ENCODE measurements around the gene PARP15.
"Not testable (repeated sequence)": the region's sequence is repeated elsewhere in the genome, so short reads cannot be mapped to it uniquely, and the experiment has no call there.

Gene PARP15

DNA sequence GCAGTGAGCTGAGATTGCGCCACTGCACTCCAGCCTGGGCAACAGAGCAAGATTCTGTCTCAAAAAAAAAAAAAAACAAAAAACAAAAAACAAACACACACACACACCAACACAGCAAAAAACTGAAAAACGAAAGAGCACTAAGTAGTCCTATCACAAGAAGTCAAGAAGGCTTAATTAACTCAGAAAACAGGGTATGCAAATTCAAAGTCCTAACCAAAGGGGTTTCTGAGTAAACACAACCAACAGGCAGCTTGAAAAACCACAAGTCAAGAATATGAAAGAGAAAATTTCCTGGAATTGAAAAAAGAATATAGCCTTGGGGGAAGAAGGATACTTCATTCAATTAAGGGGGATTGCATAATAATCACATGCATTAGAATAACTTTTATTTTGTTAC is 65.5 kb downstream of the PARP15 start:
- no peak for FAIRE-seq
- DNase-seq (ENCODE audit: insufficient read length, low spot score) = no peak
- no peak for TF ChIP-seq SPI1 (IDR thresholded peaks at IDR 0.05; ENCODE audit: low read depth, low read length)
- no peak for TF ChIP-seq PAX5 (IDR thresholded peaks at IDR 0.05; ENCODE audit: insufficient read depth, low read length, severe bottlenecking)
- no peak for TF ChIP-seq POLR2A (IDR thresholded peaks at IDR 0.05; ENCODE audit: low read depth, low read length)
- TF ChIP-seq POLR2AphosphoS5 (IDR thresholded peaks at IDR 0.05; ENCODE audit: low read depth, low read length) = no peak
- no peak for TF ChIP-seq TAF1 (IDR thresholded peaks at IDR 0.05; ENCODE audit: low read depth, low read length)
- TF ChIP-seq POU2F2 (IDR thresholded peaks at IDR 0.05; ENCODE audit: low read depth, low read length) = no peak

- FAIRE-seq (peak; percentile 87), DNase-seq (ENCODE audit: insufficient read length, low spot score) (peak; percentile 29)
- TF ChIP-seq PAX5 (IDR thresholded peaks at IDR 0.05; ENCODE audit: insufficient read depth, low read length, severe bottlenecking) (no peak), SPI1 (IDR thresholded peaks at IDR 0.05; ENCODE audit: low read depth, low read length) (peak; percentile 44)
These were observed 68.9 kb downstream of the PARP15 start for GRCh38 chr3:122646146-122646988.

DNA sequence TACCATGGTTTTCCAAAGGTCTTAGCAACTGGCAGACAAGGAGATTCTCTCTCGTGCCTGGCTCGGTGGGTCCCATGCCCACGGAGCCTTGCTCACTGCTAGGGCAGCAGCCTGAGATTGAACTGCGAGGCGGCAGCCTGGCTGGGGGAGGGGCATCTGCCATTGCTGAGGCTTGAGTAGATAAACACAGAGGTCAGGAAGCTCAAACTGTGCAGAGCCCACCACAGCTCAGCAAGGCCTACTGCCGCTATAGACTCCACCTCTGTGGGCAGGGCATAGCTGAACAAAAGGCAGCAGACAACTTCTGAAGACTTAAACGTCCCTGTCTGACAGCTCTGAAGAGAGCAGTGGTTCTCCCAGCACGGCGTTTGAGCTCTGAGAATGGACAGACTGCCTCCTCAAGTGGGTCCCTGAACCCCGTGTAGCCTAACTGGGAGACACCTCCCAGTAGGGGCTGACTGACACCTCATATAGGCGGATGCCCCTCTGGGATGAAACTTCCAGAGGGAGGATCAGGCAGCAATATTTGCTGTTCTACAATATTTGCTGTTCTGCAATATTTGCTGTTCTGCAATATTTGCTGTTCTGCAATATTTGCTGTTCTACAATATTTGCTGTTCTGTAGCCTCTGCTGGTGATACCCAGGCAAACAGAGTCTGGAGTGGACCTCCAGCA is 73.9 kb downstream of the PARP15 start:
- not testable (repeated sequence) for DNase-seq (ENCODE audit: insufficient read length, low spot score); FAIRE-seq

DNA sequence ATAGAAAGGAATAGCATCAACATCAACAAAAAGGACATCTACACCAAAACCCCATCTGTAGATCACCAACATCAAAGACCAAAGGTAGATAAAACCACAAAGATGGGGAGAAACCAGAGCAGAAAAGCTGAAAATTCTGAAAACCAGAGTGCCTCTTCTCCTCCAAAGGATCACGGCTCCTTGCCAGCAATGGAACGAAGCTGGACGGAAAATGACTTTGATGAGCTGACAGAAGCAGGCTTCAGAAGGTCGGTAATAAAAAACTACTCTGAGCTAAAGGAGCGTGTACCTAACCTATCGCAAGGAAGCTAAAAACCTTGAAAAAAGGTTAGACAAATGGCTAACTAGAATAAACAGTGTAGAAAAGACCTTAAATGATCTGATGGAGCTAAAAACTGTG is 74.5 kb downstream of the PARP15 start:
- not testable (repeated sequence) for FAIRE-seq; DNase-seq (ENCODE audit: insufficient read length, low spot score)

DNA sequence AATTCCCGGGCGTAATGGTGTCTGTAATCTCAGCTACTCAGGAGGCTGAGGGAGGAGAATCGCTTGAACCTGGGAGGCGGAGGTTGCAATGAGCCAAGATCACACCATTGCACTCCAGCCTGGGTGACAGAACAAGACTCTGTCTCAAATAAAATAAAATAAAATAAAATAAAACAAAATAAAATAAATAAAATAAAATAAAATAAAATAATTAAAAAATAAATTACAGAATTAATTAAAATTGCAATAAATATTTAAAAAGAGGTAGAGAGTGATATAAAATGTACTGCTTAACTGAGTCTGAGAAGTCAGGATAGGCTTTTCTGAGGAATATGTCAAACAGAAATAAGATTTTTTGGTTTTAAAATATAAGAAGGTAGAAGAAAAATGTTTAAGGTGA is 80.9 kb downstream of the PARP15 start:
- DNase-seq (ENCODE audit: insufficient read length, low spot score); FAIRE-seq: not testable (repeated sequence)

GRCh38 chr3:122660297-122660974 is 83.0 kb downstream of the PARP15 start:
- no peak for DNase-seq (ENCODE audit: insufficient read length, low spot score)
- no peak for TF ChIP-seq PAX5 (IDR thresholded peaks at IDR 0.05; ENCODE audit: insufficient read depth, low read length, severe bottlenecking)
- TF ChIP-seq SPI1 (IDR thresholded peaks at IDR 0.05; ENCODE audit: low read depth, low read length) = no peak
- no peak for TF ChIP-seq POU2F2 (IDR thresholded peaks at IDR 0.05; ENCODE audit: low read depth, low read length)
- no peak for TF ChIP-seq TAF1 (IDR thresholded peaks at IDR 0.05; ENCODE audit: low read depth, low read length)
- no peak for TF ChIP-seq POLR2A (IDR thresholded peaks at IDR 0.05; ENCODE audit: low read depth, low read length)
- no peak for TF ChIP-seq POLR2AphosphoS5 (IDR thresholded peaks at IDR 0.05; ENCODE audit: low read depth, low read length)
- FAIRE-seq = no peak

- FAIRE-seq (no peak), DNase-seq (ENCODE audit: insufficient read length, low spot score) (no peak)
These were observed 84.2 kb downstream of the PARP15 start for GRCh38 chr3:122661633-122662032.

DNA sequence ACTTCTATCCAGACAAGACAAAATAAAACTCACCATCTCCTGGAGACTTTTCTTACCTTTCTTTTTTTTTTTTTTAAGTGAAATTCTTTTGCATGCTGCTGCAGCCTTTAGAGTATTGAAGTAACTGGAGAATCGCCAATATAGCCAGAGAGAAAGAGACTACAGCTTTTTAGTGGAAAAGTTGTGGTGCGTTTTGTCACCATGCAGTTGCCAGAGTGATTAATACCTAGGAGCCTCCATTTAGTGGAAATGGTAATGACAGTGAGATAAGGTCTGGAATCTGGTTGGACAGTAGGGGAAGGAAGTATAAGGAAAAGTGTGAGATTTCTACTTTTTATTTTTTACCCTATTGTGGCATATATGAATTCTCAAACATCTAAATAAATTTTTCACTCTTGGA is 85.1 kb downstream of the PARP15 start:
- DNase-seq (ENCODE audit: insufficient read length, low spot score) = no peak
- no peak for FAIRE-seq
- no peak for TF ChIP-seq SPI1 (IDR thresholded peaks at IDR 0.05; ENCODE audit: low read depth, low read length)
- TF ChIP-seq POLR2AphosphoS5 (IDR thresholded peaks at IDR 0.05; ENCODE audit: low read depth, low read length) = no peak
- TF ChIP-seq PAX5 (IDR thresholded peaks at IDR 0.05; ENCODE audit: insufficient read depth, low read length, severe bottlenecking) = no peak
- no peak for TF ChIP-seq TAF1 (IDR thresholded peaks at IDR 0.05; ENCODE audit: low read depth, low read length)
- no peak for TF ChIP-seq POLR2A (IDR thresholded peaks at IDR 0.05; ENCODE audit: low read depth, low read length)
- no peak for TF ChIP-seq POU2F2 (IDR thresholded peaks at IDR 0.05; ENCODE audit: low read depth, low read length)

More at GRCh38 chr3:122661633-122662032, 84.2 kb downstream of the PARP15 start:
- TF ChIP-seq POLR2A (IDR thresholded peaks at IDR 0.05; ENCODE audit: low read depth, low read length) (no peak), POU2F2 (IDR thresholded peaks at IDR 0.05; ENCODE audit: low read depth, low read length) (no peak), TAF1 (IDR thresholded peaks at IDR 0.05; ENCODE audit: low read depth, low read length) (no peak), SPI1 (IDR thresholded peaks at IDR 0.05; ENCODE audit: low read depth, low read length) (no peak), PAX5 (IDR thresholded peaks at IDR 0.05; ENCODE audit: insufficient read depth, low read length, severe bottlenecking) (no peak), POLR2AphosphoS5 (IDR thresholded peaks at IDR 0.05; ENCODE audit: low read depth, low read length) (no peak)

DNA sequence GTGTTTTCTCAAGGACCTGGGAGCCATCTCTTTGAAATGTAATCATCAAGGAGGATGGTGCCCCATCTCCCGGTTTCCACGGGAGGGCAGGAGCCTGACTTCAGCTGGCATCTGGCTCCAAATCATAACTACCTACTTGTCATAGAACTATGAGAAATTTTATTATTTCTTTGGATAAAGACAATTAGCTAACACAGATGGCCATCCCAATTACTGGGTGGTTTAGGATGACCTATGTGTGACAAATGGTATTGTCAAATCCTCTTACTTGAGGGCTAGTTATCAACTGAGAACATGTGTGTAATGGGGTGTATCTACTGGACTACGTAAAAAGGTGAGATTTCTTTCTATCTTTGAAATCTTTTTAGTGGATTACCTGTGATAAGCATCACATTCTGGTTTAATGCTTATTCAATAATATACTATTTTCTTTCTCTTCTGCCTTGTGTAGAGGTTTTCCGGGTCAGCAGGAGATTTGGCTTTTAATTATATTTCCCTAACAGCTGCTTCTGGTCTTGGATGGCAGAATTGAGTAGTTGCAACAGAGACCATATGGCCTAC is 87.9 kb downstream of the PARP15 start:
- no peak for DNase-seq (ENCODE audit: insufficient read length, low spot score)
- TF ChIP-seq POU2F2 (IDR thresholded peaks at IDR 0.05; ENCODE audit: low read depth, low read length) = no peak
- no peak for TF ChIP-seq SPI1 (IDR thresholded peaks at IDR 0.05; ENCODE audit: low read depth, low read length)
- no peak for TF ChIP-seq POLR2A (IDR thresholded peaks at IDR 0.05; ENCODE audit: low read depth, low read length)
- TF ChIP-seq TAF1 (IDR thresholded peaks at IDR 0.05; ENCODE audit: low read depth, low read length) = no peak
- no peak for TF ChIP-seq PAX5 (IDR thresholded peaks at IDR 0.05; ENCODE audit: insufficient read depth, low read length, severe bottlenecking)
- no peak for TF ChIP-seq POLR2AphosphoS5 (IDR thresholded peaks at IDR 0.05; ENCODE audit: low read depth, low read length)
- FAIRE-seq = no peak

GRCh38 chr3:122665881-122666280 is 88.4 kb downstream of the PARP15 start:
- FAIRE-seq (no peak), DNase-seq (ENCODE audit: insufficient read length, low spot score) (no peak)
- TF ChIP-seq PAX5 (IDR thresholded peaks at IDR 0.05; ENCODE audit: insufficient read depth, low read length, severe bottlenecking) (no peak), SPI1 (IDR thresholded peaks at IDR 0.05; ENCODE audit: low read depth, low read length) (no peak), POLR2A (IDR thresholded peaks at IDR 0.05; ENCODE audit: low read depth, low read length) (no peak), POLR2AphosphoS5 (IDR thresholded peaks at IDR 0.05; ENCODE audit: low read depth, low read length) (no peak), POU2F2 (IDR thresholded peaks at IDR 0.05; ENCODE audit: low read depth, low read length) (no peak), TAF1 (IDR thresholded peaks at IDR 0.05; ENCODE audit: low read depth, low read length) (no peak)

All from GM12891 (cell line).